ENCODE measurements around the gene ARSG. TPM values are rescaled to one million over a fixed set of nuclear protein-coding genes. Genes with fewer than 3 reads are reported as not detected.

ARSG gene
- polyA plus RNA-seq, 2 of the 4 experiments (the other 2 are of a cell fraction): 0.57 to 1.7 TPM

DNA sequence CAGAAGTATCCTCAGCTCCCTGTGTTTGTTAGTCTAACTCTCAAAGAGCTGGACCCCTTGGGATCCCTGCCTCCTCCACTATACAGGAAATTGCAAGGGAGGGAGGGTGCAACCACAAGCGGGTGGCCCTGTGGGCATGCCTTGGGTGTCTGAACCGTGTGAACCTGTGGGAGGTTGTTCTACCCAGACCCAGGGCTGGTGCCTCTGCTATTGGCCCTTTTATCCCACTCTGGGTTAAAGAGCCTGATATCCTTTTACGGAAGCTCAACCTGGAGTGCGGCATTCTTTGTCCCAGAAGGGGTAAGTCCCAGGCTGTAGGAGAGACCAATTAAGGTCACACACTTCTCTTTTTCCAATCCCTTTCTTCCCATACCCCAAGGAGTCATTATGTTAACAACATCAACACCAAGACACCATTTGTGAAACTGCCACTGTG is 53.4 kb downstream of the ARSG start (continued):
- TF ChIP-seq, protein P1, sequence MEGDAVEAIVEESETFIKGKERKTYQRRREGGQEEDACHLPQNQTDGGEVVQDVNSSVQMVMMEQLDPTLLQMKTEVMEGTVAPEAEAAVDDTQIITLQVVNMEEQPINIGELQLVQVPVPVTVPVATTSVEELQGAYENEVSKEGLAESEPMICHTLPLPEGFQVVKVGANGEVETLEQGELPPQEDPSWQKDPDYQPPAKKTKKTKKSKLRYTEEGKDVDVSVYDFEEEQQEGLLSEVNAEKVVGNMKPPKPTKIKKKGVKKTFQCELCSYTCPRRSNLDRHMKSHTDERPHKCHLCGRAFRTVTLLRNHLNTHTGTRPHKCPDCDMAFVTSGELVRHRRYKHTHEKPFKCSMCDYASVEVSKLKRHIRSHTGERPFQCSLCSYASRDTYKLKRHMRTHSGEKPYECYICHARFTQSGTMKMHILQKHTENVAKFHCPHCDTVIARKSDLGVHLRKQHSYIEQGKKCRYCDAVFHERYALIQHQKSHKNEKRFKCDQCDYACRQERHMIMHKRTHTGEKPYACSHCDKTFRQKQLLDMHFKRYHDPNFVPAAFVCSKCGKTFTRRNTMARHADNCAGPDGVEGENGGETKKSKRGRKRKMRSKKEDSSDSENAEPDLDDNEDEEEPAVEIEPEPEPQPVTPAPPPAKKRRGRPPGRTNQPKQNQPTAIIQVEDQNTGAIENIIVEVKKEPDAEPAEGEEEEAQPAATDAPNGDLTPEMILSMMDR (IDR thresholded peaks at IDR 0.05): no peak
- TF ChIP-seq ESRRA (IDR thresholded peaks at IDR 0.05; ENCODE audit: borderline replicate concordance, low read length): no peak
- no peak for TF ChIP-seq NPAS2 (CRISPR knock-in tag; IDR thresholded peaks at IDR 0.05; ENCODE audit: borderline replicate concordance)
- TF ChIP-seq HOXB5 (CRISPR knock-in tag; IDR thresholded peaks at IDR 0.05): no peak

DNA sequence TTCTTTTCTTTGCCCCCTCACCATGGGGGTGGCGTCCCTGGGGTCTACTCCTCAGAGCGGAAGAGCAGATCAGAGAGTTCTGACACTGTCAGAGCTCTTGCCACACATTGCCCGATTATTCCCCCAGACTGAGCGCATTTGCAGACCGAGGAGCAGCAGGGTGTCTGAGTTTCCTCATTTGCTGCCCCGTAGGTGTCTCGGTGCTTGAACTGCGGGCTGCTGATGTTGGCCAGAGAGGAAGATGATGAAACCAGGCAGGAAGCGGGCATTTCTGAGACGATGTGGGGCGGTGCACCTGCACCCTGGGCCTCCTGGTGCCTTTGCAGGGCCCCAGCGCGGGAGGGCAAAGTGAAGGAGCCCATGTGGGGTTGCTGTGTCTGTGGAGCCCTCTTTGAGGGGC is 55.2 kb downstream of the ARSG start:
- ChIA-PET CTCF (interaction anchor here (0.5 to 3.6 kb wide), 4 partner anchors 13 to 1590 kb away, joined by 3 to 13 read pairs (median 4); no protein-coding TSS in a partner anchor), POLR2A (no interaction called here)
- Histone ChIP-seq H3K4me3 (no peak overlapping the region), H3K4me1 (no peaks in the 10 kb centered on the region), H3K9me3 (no peaks in the 10 kb centered on the region), H3K4me2 (no peak overlapping the region), H3K27ac (no peak overlapping the region)
- WGBS (ENCODE audit: missing lambda C conversion rate): 74% methylated on average over 13 of the region's 13 CpGs
- no peak for DNase-seq (ENCODE audit: low read depth in 1 of 2, low spot score in 1 of 2)
- no peak for FAIRE-seq
- no peak for ATAC-seq
- TF ChIP-seq SMC3 (IDR thresholded peaks at IDR 0.05) (no peak), MAZ (IDR thresholded peaks at IDR 0.05; ENCODE audit: borderline replicate concordance, low read depth, low read length) (no peak), SREBF2 (IDR thresholded peaks at IDR 0.05) (no peak), ZC3H11A (IDR thresholded peaks at IDR 0.05) (no peak)
- TF ChIP-seq, protein P2, sequence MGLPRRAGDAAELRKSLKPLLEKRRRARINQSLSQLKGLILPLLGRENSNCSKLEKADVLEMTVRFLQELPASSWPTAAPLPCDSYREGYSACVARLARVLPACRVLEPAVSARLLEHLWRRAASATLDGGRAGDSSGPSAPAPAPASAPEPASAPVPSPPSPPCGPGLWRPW (IDR thresholded peaks at IDR 0.05): no peak

DNA sequence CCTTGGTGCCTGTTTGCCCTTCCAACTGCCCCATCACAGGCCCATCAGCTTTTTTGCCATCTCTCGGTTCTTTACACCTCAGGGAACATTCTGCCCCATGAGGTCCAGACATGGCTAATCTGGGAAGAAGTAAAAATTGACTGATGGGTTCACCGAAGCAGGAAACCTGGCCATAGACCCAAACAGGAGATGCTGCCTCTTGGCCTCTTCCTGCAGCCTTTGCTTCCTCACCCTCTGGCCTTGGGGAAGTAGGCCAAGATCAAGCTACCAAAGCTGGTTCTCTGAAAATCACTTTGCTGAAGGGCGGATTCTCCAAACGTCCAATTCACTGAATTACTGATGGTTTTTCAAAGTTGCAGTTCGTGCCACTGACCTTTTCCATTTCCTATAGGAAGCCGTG is 56.1 kb downstream of the ARSG start:
- FAIRE-seq: no peak
- no peak for TF ChIP-seq RFX5 (IDR thresholded peaks at IDR 0.05)
- TF ChIP-seq TP53 (CRISPR knock-in tag; IDR thresholded peaks at IDR 0.05): no peak
- TF ChIP-seq MAZ (IDR thresholded peaks at IDR 0.05; ENCODE audit: borderline replicate concordance, low read depth, low read length): no peak
- no peak for TF ChIP-seq RARB (CRISPR knock-in tag; IDR thresholded peaks at IDR 0.05)
- TF ChIP-seq BHLHE40 (IDR thresholded peaks at IDR 0.05; ENCODE audit: low read depth, low read length): no peak
- TF ChIP-seq PHF8 (IDR thresholded peaks at IDR 0.05; ENCODE audit: borderline replicate concordance, low read depth): no peak
- TF ChIP-seq, protein P3, sequence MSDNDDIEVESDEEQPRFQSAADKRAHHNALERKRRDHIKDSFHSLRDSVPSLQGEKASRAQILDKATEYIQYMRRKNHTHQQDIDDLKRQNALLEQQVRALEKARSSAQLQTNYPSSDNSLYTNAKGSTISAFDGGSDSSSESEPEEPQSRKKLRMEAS (IDR thresholded peaks at IDR 0.05): no peak
- no peak for TF ChIP-seq CBX8 (IDR thresholded peaks at IDR 0.05)
- TF ChIP-seq SREBF2 (IDR thresholded peaks at IDR 0.05): no peak
- no peak for TF ChIP-seq JUNB (IDR thresholded peaks at IDR 0.05)
- TF ChIP-seq ZSCAN20 (CRISPR knock-in tag; IDR thresholded peaks at IDR 0.05): no peak
- no peak for TF ChIP-seq MYC (IDR thresholded peaks at IDR 0.05; ENCODE audit: borderline replicate concordance, low read length)
- no peak for TF ChIP-seq EP300 (IDR thresholded peaks at IDR 0.05)
- no peak for TF ChIP-seq EHF (CRISPR knock-in tag; IDR thresholded peaks at IDR 0.05)
- TF ChIP-seq JUN (IDR thresholded peaks at IDR 0.05): no peak
- TF ChIP-seq FOSL2 (IDR thresholded peaks at IDR 0.05): no peak
- no peak for TF ChIP-seq FOSL2 (CRISPR knock-in tag; IDR thresholded peaks at IDR 0.05)
- no peak for TF ChIP-seq HOXB5 (CRISPR knock-in tag; IDR thresholded peaks at IDR 0.05)
- H3K4me3 ChIP-seq: no peak overlapping the region
- WGBS (ENCODE audit: missing lambda C conversion rate): 67% methylated on average over 6 of the region's 6 CpGs
- H3K9me3 ChIP-seq: no peaks in the 10 kb centered on the region
- H3K4me2 ChIP-seq: no peak overlapping the region
- no peaks in the 10 kb centered on the region for H3K4me1 ChIP-seq
- ATAC-seq: no peak
- ChIA-PET POLR2A (no interaction called here), CTCF (interaction anchor here (0.9 to 1.3 kb wide), 2 partner anchors 21 to 52 kb away, joined by 3 read pairs; no protein-coding TSS in a partner anchor)
- DNase-seq (ENCODE audit: low read depth in 1 of 2, low spot score in 1 of 2): no peak
- no peak overlapping the region for H3K27ac ChIP-seq
